DMS153 (cell line): ENCODE measurements around the gene CXCL9.
"Not testable (repeated sequence)": the region's sequence is repeated elsewhere in the genome, so short reads cannot be mapped to it uniquely, and the experiment has no call there.

Experiments
- DNase-seq: peaks from one replicate; lab custom pipeline; 2025; lab: John Stamatoyannopoulos, UW

CXCL9 gene

GRCh38 chr4:76007089-76007862 lies at the start of gene CXCL9:
TSS of gene CXCL9 (minus strand) at chr4:76007509. CDS start at chr4:76007449, 60 bp downstream.
- DNase-seq: no peak

GRCh38 chr4:76055421-76055820 lies 48.1 kb upstream of the CXCL9 start:
- no peak for DNase-seq

GRCh38 chr4:76055016-76055415 lies 47.7 kb upstream of the CXCL9 start:
- DNase-seq: no peak

GRCh38 chr4:76053730-76054129 lies 46.4 kb upstream of the CXCL9 start:
- no peak for DNase-seq

GRCh38 chr4:76050560-76051050 lies 43.3 kb upstream of the CXCL9 start:
- not testable (repeated sequence) for DNase-seq

- DNase-seq: not testable (repeated sequence)
Observed at GRCh38 chr4:76049860-76050416, 42.6 kb upstream of the CXCL9 start.

- not testable (repeated sequence) for DNase-seq
Observed at GRCh38 chr4:76044686-76045085, 37.4 kb upstream of the CXCL9 start.

GRCh38 chr4:76043306-76043705 lies 36.0 kb upstream of the CXCL9 start:
- DNase-seq: not testable (repeated sequence)

- DNase-seq: not testable (repeated sequence)
Observed at GRCh38 chr4:76042241-76042998, 35.1 kb upstream of the CXCL9 start.

- no peak for DNase-seq
Observed at GRCh38 chr4:76036855-76037254, 29.5 kb upstream of the CXCL9 start.

GRCh38 chr4:76035799-76036380 lies 28.6 kb upstream of the CXCL9 start, which contains the start of gene CXCL11:
TSS of gene CXCL11 (minus strand) at chr4:76036070. CDS start at chr4:76035987, 83 bp downstream.
- DNase-seq: no peak

GRCh38 chr4:76035141-76035540 lies 27.8 kb upstream of the CXCL9 start:
- no peak for DNase-seq

GRCh38 chr4:76029300-76029699 lies 22.0 kb upstream of the CXCL9 start:
- DNase-seq: no peak

GRCh38 chr4:76028350-76028765 lies 21.0 kb upstream of the CXCL9 start:
- DNase-seq: no peak

- DNase-seq: no peak
Observed at GRCh38 chr4:76024065-76024464, 16.8 kb upstream of the CXCL9 start.

GRCh38 chr4:76023389-76023788 lies 16.1 kb upstream of the CXCL9 start, which contains the start of gene CXCL10:
TSS of gene CXCL10 (minus strand) at chr4:76023497. CDS start at chr4:76023431, 66 bp downstream.
- no peak for DNase-seq

GRCh38 chr4:76022677-76023076 lies 15.4 kb upstream of the CXCL9 start:
- no peak for DNase-seq

GRCh38 chr4:76022031-76022430 lies 14.7 kb upstream of the CXCL9 start:
- DNase-seq: no peak

- DNase-seq: no peak
Observed at GRCh38 chr4:76017056-76017686, 9.9 kb upstream of the CXCL9 start.

GRCh38 chr4:76016393-76016792 lies 9.1 kb upstream of the CXCL9 start:
- no peak for DNase-seq

- no peak for DNase-seq
Observed at GRCh38 chr4:76013540-76013939, 6.2 kb upstream of the CXCL9 start.

- DNase-seq: no peak
Observed at GRCh38 chr4:76012388-76012801, 5.1 kb upstream of the CXCL9 start.
